GM12878 (cell line): ENCODE measurements around the gene AGGF1. TPM values are rescaled to one million over a fixed set of nuclear protein-coding genes. Genes with fewer than 3 reads are reported as not detected.

Experiments used
- ATAC-seq: fragments of 200-7000 bp; cut with Tn5 transposase; 3 replicates; pipeline ENCODE4 v1.9.1; 2020; ENCODE audit warnings: mild to moderate bottlenecking, moderate library complexity
- BruUV-seq: library from RNA; stranded (reverse); fragments of 400-500 nt; replicated peaks from 2 replicates; lab custom pipeline; 2021; lab: Mats Ljungman, UMichigan
- CTCF ChIA-PET: fragments of 300-600 bp; sonication (Branson Sonifier 250); formaldehyde crosslinking; extraction: SDS; loops from one replicate; lab custom pipeline; 2021; ENCODE audit warnings: inconsistent platforms; lab: Yijun Ruan, JAX
- POLR2A ChIA-PET: fragments of 350-600 bp; formaldehyde crosslinking; extraction: SDS; loops from one replicate; lab custom pipeline; 2021; ENCODE audit warnings: inconsistent platforms; lab: Charles Lee
- RAD21 ChIA-PET: fragments of 300-600 bp; sonication (Branson Sonifier 250); formaldehyde crosslinking; loops from one replicate; lab custom pipeline; 2023; ENCODE audit warnings: antibody characterized with exemption; ENCODE audit not compliant: unreplicated experiment; lab: Charles Lee
- SMC1A ChIA-PET: fragments of 300-600 bp; sonication (Branson Sonifier 250); formaldehyde crosslinking; loops from one replicate; lab custom pipeline; 2023; ENCODE audit not compliant: unreplicated experiment, uncharacterized antibody; lab: Charles Lee
- DNase-seq: peaks from one replicate; pipeline ENCODE4 v3.0.0-alpha.2; 2011; ENCODE audit warnings: low read depth, low spot score
- FAIRE-seq: peaks from 3 replicates; lab custom pipeline; 2011; peaks lifted over from hg19 to GRCh38; lab: Jason Lieb, UNC
- H2AFZ ChIP-seq: 2 replicates; pipeline ENCODE4 v1.6.0; 2011; ENCODE audit warnings: low read depth, low read length, control low read depth; ENCODE audit not compliant: control insufficient read depth
- H3K27ac ChIP-seq: 2 replicates; pipeline ENCODE4 v1.5.1; 2011; ENCODE audit warnings: control low read depth; ENCODE audit not compliant: control insufficient read depth, insufficient read depth
- H3K27me3 ChIP-seq, 2 experiments: replicated peaks in 1 of 2; 2 replicates each; pipeline versions ENCODE4 v1.6.0 to v1.6.1; 2011; ENCODE audit warnings: low read length in 1 of 2; ENCODE audit not compliant: control insufficient read depth in 2 of 2, insufficient read depth in 2 of 2
- H3K36me3 ChIP-seq, 2 experiments: 2 replicates each; pipeline ENCODE4 v1.5.1; 2011; ENCODE audit warnings: low read length in 1 of 2; ENCODE audit not compliant: control insufficient read depth in 2 of 2, insufficient read depth in 2 of 2
- H3K4me1 ChIP-seq: 2 replicates; pipeline ENCODE4 v1.6.1; 2011; ENCODE audit warnings: mild to moderate bottlenecking, low read length, moderate library complexity, mixed read lengths; ENCODE audit not compliant: control insufficient read depth, insufficient read depth
- H3K4me2 ChIP-seq: 2 replicates; pipeline ENCODE4 v1.6.0; 2011; ENCODE audit warnings: control low read depth; ENCODE audit not compliant: control insufficient read depth, insufficient read depth
- H3K4me3 ChIP-seq: fragments of 200-600 bp; sonication (generic); 2 replicates; pipeline ENCODE4 v1.5.1; 2016
- H3K79me2 ChIP-seq: 2 replicates; pipeline ENCODE4 v1.6.0; 2011; ENCODE audit warnings: low read length; ENCODE audit not compliant: control insufficient read depth, insufficient read depth
- H3K9ac ChIP-seq: 2 replicates; pipeline ENCODE4 v1.8.0; 2011; ENCODE audit warnings: low read length, control low read depth, mixed read lengths; ENCODE audit not compliant: control insufficient read depth, insufficient read depth
- H3K9me3 ChIP-seq: replicated peaks from 3 replicates; pipeline ENCODE4 v1.5.1; 2011; ENCODE audit warnings: mild to moderate bottlenecking, low read length; ENCODE audit not compliant: control insufficient read depth, insufficient read depth
- H4K20me1 ChIP-seq: 2 replicates; pipeline ENCODE4 v1.6.0; 2011; ENCODE audit not compliant: control insufficient read depth, insufficient read depth
- BACH1 ChIP-seq: fragments of 450-650 bp; IDR thresholded peaks from 2 replicates; pipeline ENCODE4 v1.6.1; 2017; ENCODE audit warnings: mild to moderate bottlenecking, borderline replicate concordance
- BCLAF1 ChIP-seq: fragments of 450-650 bp; IDR thresholded peaks from 2 replicates; pipeline ENCODE4 v1.6.1; 2017; ENCODE audit warnings: antibody characterized with exemption, mild to moderate bottlenecking, moderate library complexity
- CBX5 ChIP-seq: sonication (generic); IDR thresholded peaks from 2 replicates; pipeline ENCODE4 v1.6.1; 2016; ENCODE audit warnings: low read depth, moderate library complexity, mild to moderate bottlenecking, inconsistent platforms
- CHD1 ChIP-seq: IDR thresholded peaks from 2 replicates; pipeline ENCODE4 v1.6.1; 2012; ENCODE audit warnings: low read depth, low read length, improper control_type of control experiment
- HDAC6 ChIP-seq: fragments of 200-600 bp; sonication (generic); IDR thresholded peaks from one replicate; pipeline ENCODE4 v1.8.0; 2017; ENCODE audit warnings: antibody characterized with exemption; ENCODE audit not compliant: unreplicated experiment
- IKZF1 ChIP-seq: fragments of 450-650 bp; conservative IDR thresholded peaks from 2 replicates; pipeline ENCODE4 v1.6.1; 2017; ENCODE audit warnings: antibody characterized with exemption, mild to moderate bottlenecking
- MTA2 ChIP-seq: fragments of 450-650 bp; IDR thresholded peaks from 2 replicates; pipeline ENCODE4 v1.6.1; 2016; ENCODE audit warnings: low read depth, mild to moderate bottlenecking, moderate library complexity
- SUPT20H ChIP-seq: IDR thresholded peaks from 2 replicates; pipeline ENCODE4 v1.6.1; 2011; ENCODE audit warnings: low read depth, mild to moderate bottlenecking, low read length, moderate library complexity, borderline replicate concordance; ENCODE audit not compliant: control insufficient read depth
- ZNF384 ChIP-seq: IDR thresholded peaks from 2 replicates; pipeline ENCODE4 v1.6.1; 2012; ENCODE audit warnings: low read depth, mild to moderate bottlenecking, low read length, improper control_type of control experiment, borderline replicate concordance
- WGBS: methylation state at CpG from one replicate; pipeline ENCODE4 v1.1.6; 2016; ENCODE audit warnings: low lambda C conversion rate; ENCODE audit not compliant: insufficient replicate concordance, insufficient coverage; ENCODE audit errors: missing lambda C conversion rate; 5-methylcytosine and 5-hydroxymethylcytosine counted together
- in situ Hi-C: fragments of 300-500 bp; cut with MboI; formaldehyde crosslinking; loops from 9 replicates; pipeline ENCODE4 v1.14.3; 2018; ENCODE audit warnings: mixed read lengths
- intact Hi-C: fragments of 100-400 bp; cut with micrococcal nuclease; formaldehyde crosslinking; loops from one replicate; pipeline ENCODE4 v1.14.2; 2022; ENCODE audit not compliant: unreplicated experiment
- polyA plus RNA-seq, 11 experiments: library from polyadenylated mRNA; depleted of rRNA in 4 of 11; unstranded in 6 of 11; stranded (reverse) in 5 of 11; fragments of >200 nt; fragmentation: Nextera tagmentation in 4 of 11; fragmentation: Illumina TruSeq in 1 of 11; extraction: Ambion mirVana in 4 of 11; extraction: Trizol in 1 of 11; gene quantifications; 1 replicate in 1 of 11; 2 replicates in 10 of 11; pipeline versions ENCODE4 v1.2.1 to v1.2.3, GENCODE V29; 2011 to 2016; ENCODE audit warnings: inconsistent platforms in 2 of 11, missing spikeins in 2 of 11, low read depth in 1 of 11
- total RNA-seq, 4 experiments: library from RNA; depleted of rRNA in 3 of 4; stranded (reverse); fragments of >200 nt in 3 of 4; fragmentation: Illumina TruSeq in 1 of 4; extraction: Trizol in 1 of 4; gene quantifications; 2 replicates each; pipeline versions ENCODE4 v1.2.1 to v1.2.3, GENCODE V29; 2013 to 2021

AGGF1 gene
- total and polyA plus RNA-seq, 10 of the 15 experiments (the other 5 are each of a cell fraction or from before 2014, with no cell fraction given): 7.3 to 43.4 (median 20.2) TPM

GRCh38 chr5:77083088-77083487 is 52.9 kb downstream of the AGGF1 start (continued):
- no peak for TF ChIP-seq CHD1
- TF ChIP-seq BCLAF1: no peak
- TF ChIP-seq IKZF1: no peak
- TF ChIP-seq SUPT20H: no peak

GRCh38 chr5:77086368-77086688 is 56.1 kb downstream of the AGGF1 start:
- Histone ChIP-seq H3K4me2 (peak overlapping the region; percentile 77), H3K4me1 (0 out of 2 replicates have a peak, but pooled peaks cover 3% of the 10 kb centered on the region), H4K20me1 (no peaks in the 10 kb centered on the region), H3K9ac (peak overlapping the region; percentile 72)
- no peak for DNase-seq
- CTCF ChIA-PET: interaction anchor here (0.7 to 1.8 kb wide), 10 partner anchors 8 to 472 kb away, joined by 3 to 8 read pairs (median 4); partner anchors contain the start of genes AGGF1 and WDR41
- in situ Hi-C loops: no loop called here
- no TSS peak for BruUV-seq
- no peak for TF ChIP-seq HDAC6
- TF ChIP-seq BACH1: no peak
- 0 out of 2 replicates have a peak, but pooled peaks have one; percentile 14 for TF ChIP-seq MTA2
- TF ChIP-seq CBX5: no peak
- TF ChIP-seq ZNF384: 0 out of 2 replicates have a peak, but pooled peaks have one; percentile 32
- TF ChIP-seq, all 136 proteins: peak for 2
- FAIRE-seq: no peak
- Histone ChIP-seq H2AFZ (peak overlapping the region; percentile 91), H3K9me3 (no peaks in the 10 kb centered on the region), H3K27me3 (no peaks in the 10 kb centered on the region), H3K4me3 (peak overlapping the region; percentile 75), H3K79me2 (no peaks in the 10 kb centered on the region), H3K27ac (peak overlapping the region; percentile 62), H3K36me3 (no peaks in the 10 kb centered on the region)
- intact Hi-C loops: loop anchor here (5.0 kb wide), 1 partner anchor 406 kb away; the partner anchor contains the start of gene WDR41
- ChIA-PET POLR2A (interaction anchor here (1.0 kb wide), 1 partner anchor 15 kb away, joined by 4 read pairs; no protein-coding TSS in a partner anchor), RAD21 (interaction anchor here (0.7 to 2.2 kb wide), 8 partner anchors 9 to 405 kb away, joined by 3 to 9 read pairs (median 4); partner anchors contain the start of gene AGGF1), SMC1A (interaction anchor here (1.2 to 2.9 kb wide), 5 partner anchors 9 to 340 kb away, joined by 3 to 10 read pairs (median 4); no protein-coding TSS in a partner anchor)
- no peak for ATAC-seq
- 20% methylated on average over 6 of the region's 6 CpGs for WGBS
